GM21447 (cell line): Measurements from ENCODE around the gene CLDN6.

ENCODE experiments used
- ATAC-seq: cut with Tn5 transposase; IDR thresholded peaks from one replicate; pipeline ENCODE4 v1.9.1; 2021; ENCODE audit not compliant: unreplicated experiment

The CLDN6 gene

GRCh38 chr16:2992383-2993081 lies 25.5 kb downstream of the CLDN6 start:
- no peak for ATAC-seq

GRCh38 chr16:2991566-2992261 lies 26.3 kb downstream of the CLDN6 start:
- ATAC-seq: no peak

- ATAC-seq: no peak
These were observed 27.1 kb downstream of the CLDN6 start for GRCh38 chr16:2990891-2991290.

- ATAC-seq: no peak
These were observed 29.3 kb downstream of the CLDN6 start for GRCh38 chr16:2988590-2989099.

- no peak for ATAC-seq
These were observed 30.1 kb downstream of the CLDN6 start for GRCh38 chr16:2987833-2988232.

- no peak for ATAC-seq
These were observed 30.7 kb downstream of the CLDN6 start for GRCh38 chr16:2987286-2987685.

GRCh38 chr16:2986623-2987188 lies 31.3 kb downstream of the CLDN6 start:
- ATAC-seq: no peak

- no peak for ATAC-seq
These were observed 32.1 kb downstream of the CLDN6 start for GRCh38 chr16:2985893-2986355.

GRCh38 chr16:2985462-2985861 lies 32.5 kb downstream of the CLDN6 start:
- ATAC-seq: no peak

GRCh38 chr16:2983706-2984136 lies 34.3 kb downstream of the CLDN6 start:
- ATAC-seq: no peak

- ATAC-seq: no peak
These were observed 35.6 kb downstream of the CLDN6 start for GRCh38 chr16:2982402-2982801.

- no peak for ATAC-seq
These were observed 36.1 kb downstream of the CLDN6 start for GRCh38 chr16:2981899-2982250.

GRCh38 chr16:2981177-2981898 lies 36.6 kb downstream of the CLDN6 start:
- ATAC-seq: no peak

GRCh38 chr16:2980227-2981176 lies 37.5 kb downstream of the CLDN6 start, which contains the start of gene PKMYT1:
PKMYT1 (minus strand) TSS chr16:2980446; CDS start chr16:2979657, 789 bp downstream.
- ATAC-seq: peak; percentile 59

GRCh38 chr16:2979669-2980226 lies 38.2 kb downstream of the CLDN6 start:
- peak; percentile 8 for ATAC-seq

- ATAC-seq: no peak
These were observed 40.5 kb downstream of the CLDN6 start for GRCh38 chr16:2977440-2977839.

GRCh38 chr16:2976673-2977072 lies 41.3 kb downstream of the CLDN6 start:
- ATAC-seq: no peak

GRCh38 chr16:2976201-2976600 lies 41.8 kb downstream of the CLDN6 start:
- no peak for ATAC-seq

- no peak for ATAC-seq
These were observed 42.7 kb downstream of the CLDN6 start for GRCh38 chr16:2975161-2975795.
